Measurements from ENCODE around the gene RAB34. TPM values are rescaled to one million over a fixed set of nuclear protein-coding genes. Genes with fewer than 3 reads are reported as not detected.

The RAB34 gene
- total RNA-seq, 1 experiment from 2014 or later, result 161 TPM

GRCh38 chr17:28729950-28730330, 12.3 kb upstream of the RAB34 start:
- CTCF ChIA-PET, result no interaction called here
- peaks cover 1% of the 10 kb centered on the region; the same call in 1 of the 2 replicates for H4K20me1 ChIP-seq (ENCODE audit: insufficient read depth)
- H3K9me3 ChIP-seq (ENCODE audit: insufficient read depth, low read depth), result no peaks in the 10 kb centered on the region
- peaks cover 55% of the 10 kb centered on the region for H3F3A ChIP-seq (ENCODE audit: insufficient read depth, low read depth)
- intact Hi-C loops (cut with micrococcal nuclease; ENCODE audit: unreplicated experiment), result loop anchor here (10.0 kb wide), 1 partner anchor 385 kb away; no protein-coding TSS in a partner anchor
- no peaks in the 10 kb centered on the region for H3K9me2 ChIP-seq (ENCODE audit: insufficient read depth)
- no TSS peak for BruUV-seq (replicated peaks)
- peaks cover 20% of the 10 kb centered on the region for H3K4me1 ChIP-seq (replicated peaks; ENCODE audit: insufficient read depth)
- POLR2A ChIA-PET (ENCODE audit: unreplicated experiment), result no interaction called here
- no peaks in the 10 kb centered on the region for H3K27me3 ChIP-seq (ENCODE audit: insufficient read depth, low read depth)
- no peak for TF ChIP-seq EZH2 (IDR thresholded peaks at IDR 0.05; ENCODE audit: low read depth)
- TF ChIP-seq CTCF (conservative IDR thresholded peaks at IDR 0.05), result no peak
- peaks cover 17% of the 10 kb centered on the region for H3K79me2 ChIP-seq (ENCODE audit: low read depth)
- DNase-seq, result no peak
- H3K27ac ChIP-seq, result peak overlapping the region; percentile 97
- peak overlapping the region; percentile 89 for H3K4me2 ChIP-seq
- H2AFZ ChIP-seq, result no peak overlapping the region
- H3K36me3 ChIP-seq (ENCODE audit: low read depth), result no peaks in the 10 kb centered on the region
- H3K4me3 ChIP-seq, result no peak overlapping the region

- intact Hi-C loops (cut with micrococcal nuclease; ENCODE audit: unreplicated experiment), result loop anchor here (1.0 to 10.0 kb wide), 2 partner anchors 15 to 386 kb away; no protein-coding TSS in a partner anchor
These were observed 10.9 kb upstream of the RAB34 start, which contains the start of gene NEK8 for GRCh38 chr17:28728364-28729200. Gene NEK8 (plus strand): TSS chr17:28728788. CDS start chr17:28728814, 26 bp downstream.

More at GRCh38 chr17:28728364-28729200, 10.9 kb upstream of the RAB34 start, which contains the start of gene NEK8:
- Histone ChIP-seq H3F3A (ENCODE audit: insufficient read depth, low read depth) (peaks cover 61% of the 10 kb centered on the region), H3K4me2 (peak within 1 kb of the TSS; percentile 89), H3K79me2 (ENCODE audit: low read depth) (peaks cover 25% of the 10 kb centered on the region), H2AFZ (peak within 1 kb of the TSS; percentile 63), H3K27me3 (ENCODE audit: insufficient read depth, low read depth) (no peaks in the 10 kb centered on the region), H3K27ac (peak within 1 kb of the TSS; percentile 97), H3K9me3 (ENCODE audit: insufficient read depth, low read depth) (no peaks in the 10 kb centered on the region), H4K20me1 (ENCODE audit: insufficient read depth) (peaks cover 15% of the 10 kb centered on the region; the same call in 1 of the 2 replicates), H3K4me1 (replicated peaks; ENCODE audit: insufficient read depth) (peaks cover 29% of the 10 kb centered on the region), H3K4me3 (peak within 1 kb of the TSS; percentile 87), H3K9me2 (ENCODE audit: insufficient read depth) (no peaks in the 10 kb centered on the region), H3K36me3 (ENCODE audit: low read depth) (peaks cover 6% of the 10 kb centered on the region)
- CTCF ChIA-PET, result interaction anchor here (0.8 to 3.5 kb wide), 8 partner anchors 14 to 80 kb away, joined by 5 to 60 read pairs (median 10); partner anchors contain the start of gene TRAF4
- BruUV-seq (replicated peaks), result TSS peak; percentile 29
- peak; percentile 96 to 98 for DNase-seq
- POLR2A ChIA-PET (ENCODE audit: unreplicated experiment), result interaction anchor here (0.5 to 3.5 kb wide), 12 partner anchors 9 to 426 kb away, joined by 3 to 75 read pairs (median 5); partner anchors contain the start of genes PHF12, RPL23A and TRAF4
- 0 out of 2 replicates have a peak, but pooled peaks have one; percentile 18 for TF ChIP-seq CTCF (conservative IDR thresholded peaks at IDR 0.05)
- no peak for TF ChIP-seq EZH2 (IDR thresholded peaks at IDR 0.05; ENCODE audit: low read depth)
